Cardiac muscle cell (in vitro differentiated cells and primary cell): ENCODE measurements around the gene RCAN1. TPM values are rescaled to one million over a fixed set of nuclear protein-coding genes. Genes with fewer than 3 reads are reported as not detected.
"Not testable (repeated sequence)": the region's sequence is repeated elsewhere in the genome, so short reads cannot be mapped to it uniquely, and the experiment has no call there.

ENCODE experiments used
- DNase-seq, 2 donors: peaks; one replicate each; pipeline versions ENCODE4 v3.0.0 to v3.0.0-alpha.2; 2010 to 2017; ENCODE audit warnings: low read depth in 1 of 2, low spot score in 1 of 2
- H3K27ac ChIP-seq: fragments of 200-600 bp; sonication (generic); 2 replicates; pipeline ENCODE4 v1.5.1; 2016
- H3K27me3 ChIP-seq: fragments of 200-600 bp; sonication (generic); 2 replicates; pipeline ENCODE4 v1.6.0; 2016; ENCODE audit warnings: control low read depth
- H3K36me3 ChIP-seq: fragments of 200-600 bp; sonication (generic); 2 replicates; pipeline ENCODE4 v1.5.1; 2016; ENCODE audit warnings: control low read depth
- H3K4me1 ChIP-seq: fragments of 200-600 bp; sonication (generic); 2 replicates; pipeline ENCODE4 v1.8.1; 2017; ENCODE audit warnings: low read depth, mild to moderate bottlenecking, mixed run types
- H3K4me3 ChIP-seq: fragments of 200-600 bp; sonication (generic); 2 replicates; pipeline ENCODE4 v1.5.1; 2016; ENCODE audit warnings: mild to moderate bottlenecking
- H3K9me3 ChIP-seq: fragments of 200-600 bp; sonication (generic); 2 replicates; pipeline ENCODE4 v1.5.1; 2017; ENCODE audit warnings: low read depth, mild to moderate bottlenecking, control low read depth
- polyA plus RNA-seq: library from polyadenylated mRNA; unstranded; fragments of >200 nt; fragmentation: Nextera tagmentation; extraction: Ambion mirVana; gene quantifications from 2 replicates; pipeline ENCODE4 v1.2.1, GENCODE V29; 2016
- total RNA-seq: library from RNA; depleted of rRNA; stranded (reverse); fragments of >200 nt; gene quantifications from 2 replicates; pipeline ENCODE4 v1.2.3, GENCODE V29; 2016
- TF ChIP-seq, protein P1 (sequence below): IDR thresholded peaks from 2 replicates; pipeline ENCODE4 v1.5.1; 2012; ENCODE audit warnings: low read depth, mild to moderate bottlenecking, low read length

The RCAN1 gene
- total and polyA plus RNA-seq, 2 experiments from 2014 or later, result 47.4 to 96.2 TPM

DNA sequence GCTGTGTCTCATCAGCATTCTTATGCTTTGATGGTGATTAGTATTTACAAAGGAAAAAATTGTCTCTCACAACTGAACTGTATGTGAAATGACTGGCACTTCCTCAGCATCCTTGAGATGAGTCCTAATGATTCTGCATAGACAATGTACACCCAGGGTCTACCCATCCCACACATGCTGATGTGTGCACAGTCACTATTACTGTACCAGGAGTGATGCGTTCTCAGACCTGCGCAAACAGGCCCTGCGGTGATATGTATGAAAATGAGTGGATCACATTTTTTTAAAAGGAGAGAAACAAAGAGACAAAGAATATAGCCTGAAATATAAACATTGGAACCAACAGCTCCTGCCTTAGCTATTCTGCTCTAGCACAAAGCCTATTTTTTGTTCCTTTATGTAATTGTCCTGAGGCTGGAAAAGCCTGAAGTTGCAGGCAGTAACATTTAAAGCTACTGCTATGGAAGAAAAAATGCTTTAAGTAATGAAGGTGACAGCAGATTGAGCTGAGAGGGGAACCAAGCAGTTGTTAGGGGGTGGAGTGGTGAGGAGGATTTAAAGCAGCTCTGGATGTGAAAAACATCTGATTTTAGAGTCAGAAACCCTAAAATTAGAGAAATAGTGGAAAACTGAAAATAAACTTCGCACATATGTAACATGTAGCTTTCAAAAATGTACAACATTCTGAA, 5.5 kb downstream of the RCAN1 start:
- H3K27me3 ChIP-seq, result no peaks in the 10 kb centered on the region
- peaks cover 20% of the 10 kb centered on the region for H3K4me1 ChIP-seq
- no peak overlapping the region for H3K4me3 ChIP-seq
- H3K36me3 ChIP-seq, result no peaks in the 10 kb centered on the region
- TF ChIP-seq, protein P1, sequence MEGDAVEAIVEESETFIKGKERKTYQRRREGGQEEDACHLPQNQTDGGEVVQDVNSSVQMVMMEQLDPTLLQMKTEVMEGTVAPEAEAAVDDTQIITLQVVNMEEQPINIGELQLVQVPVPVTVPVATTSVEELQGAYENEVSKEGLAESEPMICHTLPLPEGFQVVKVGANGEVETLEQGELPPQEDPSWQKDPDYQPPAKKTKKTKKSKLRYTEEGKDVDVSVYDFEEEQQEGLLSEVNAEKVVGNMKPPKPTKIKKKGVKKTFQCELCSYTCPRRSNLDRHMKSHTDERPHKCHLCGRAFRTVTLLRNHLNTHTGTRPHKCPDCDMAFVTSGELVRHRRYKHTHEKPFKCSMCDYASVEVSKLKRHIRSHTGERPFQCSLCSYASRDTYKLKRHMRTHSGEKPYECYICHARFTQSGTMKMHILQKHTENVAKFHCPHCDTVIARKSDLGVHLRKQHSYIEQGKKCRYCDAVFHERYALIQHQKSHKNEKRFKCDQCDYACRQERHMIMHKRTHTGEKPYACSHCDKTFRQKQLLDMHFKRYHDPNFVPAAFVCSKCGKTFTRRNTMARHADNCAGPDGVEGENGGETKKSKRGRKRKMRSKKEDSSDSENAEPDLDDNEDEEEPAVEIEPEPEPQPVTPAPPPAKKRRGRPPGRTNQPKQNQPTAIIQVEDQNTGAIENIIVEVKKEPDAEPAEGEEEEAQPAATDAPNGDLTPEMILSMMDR, result no peak
- no peaks in the 10 kb centered on the region for H3K9me3 ChIP-seq
- DNase-seq, result no peak
- peak overlapping the region; percentile 15 for H3K27ac ChIP-seq

DNA sequence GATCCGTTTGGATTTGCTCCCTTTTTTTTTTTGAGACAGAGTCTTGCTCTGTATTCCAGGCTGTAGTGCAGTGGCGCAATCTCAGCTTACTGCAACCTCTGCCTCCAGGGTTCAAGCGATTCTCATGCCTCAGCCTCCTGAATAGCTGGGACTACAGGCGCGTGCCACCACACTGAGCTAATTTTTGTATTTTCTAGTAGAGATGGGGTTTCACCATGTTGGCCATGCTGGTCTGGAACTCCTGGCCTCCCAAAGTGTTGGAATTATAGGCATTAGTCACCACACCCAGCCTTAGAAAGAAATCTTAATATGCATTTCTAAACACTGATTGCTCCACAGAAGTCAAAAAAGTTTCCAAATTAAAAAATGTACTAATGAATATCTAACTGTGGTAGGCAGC, 7.5 kb downstream of the RCAN1 start:
- DNase-seq, H3K9me3 ChIP-seq, H3K36me3 ChIP-seq, H3K4me3 ChIP-seq, H3K27ac ChIP-seq, H3K27me3 ChIP-seq: not testable (repeated sequence)
- peaks cover 30% of the 10 kb centered on the region for H3K4me1 ChIP-seq

DNA sequence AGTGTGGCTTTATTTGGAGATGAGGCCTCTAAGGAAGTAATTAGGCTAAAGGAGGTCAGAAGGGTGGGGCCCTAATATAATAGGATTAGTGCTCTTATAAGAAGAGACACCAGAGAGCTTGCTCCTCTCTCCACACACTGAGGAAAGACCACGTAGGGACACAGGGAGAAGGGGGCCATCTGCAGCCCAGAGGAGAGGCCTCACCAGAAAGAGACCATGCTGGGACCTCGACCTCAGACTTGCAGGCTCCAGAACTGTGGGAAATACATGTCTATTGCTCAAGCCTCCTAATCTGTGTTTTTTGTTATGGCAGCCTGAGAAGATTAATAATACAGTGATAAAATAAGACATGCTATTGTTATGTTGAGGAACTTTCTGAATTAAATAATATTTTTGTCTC, 8.3 kb downstream of the RCAN1 start:
- H3K27me3 ChIP-seq, result no peaks in the 10 kb centered on the region
- H3K36me3 ChIP-seq, result no peaks in the 10 kb centered on the region
- no peaks in the 10 kb centered on the region for H3K9me3 ChIP-seq
- no peak overlapping the region for H3K27ac ChIP-seq
- no peak for DNase-seq
- peaks cover 30% of the 10 kb centered on the region for H3K4me1 ChIP-seq
- TF ChIP-seq, protein P1, result no peak
- H3K4me3 ChIP-seq, result no peak overlapping the region

DNA sequence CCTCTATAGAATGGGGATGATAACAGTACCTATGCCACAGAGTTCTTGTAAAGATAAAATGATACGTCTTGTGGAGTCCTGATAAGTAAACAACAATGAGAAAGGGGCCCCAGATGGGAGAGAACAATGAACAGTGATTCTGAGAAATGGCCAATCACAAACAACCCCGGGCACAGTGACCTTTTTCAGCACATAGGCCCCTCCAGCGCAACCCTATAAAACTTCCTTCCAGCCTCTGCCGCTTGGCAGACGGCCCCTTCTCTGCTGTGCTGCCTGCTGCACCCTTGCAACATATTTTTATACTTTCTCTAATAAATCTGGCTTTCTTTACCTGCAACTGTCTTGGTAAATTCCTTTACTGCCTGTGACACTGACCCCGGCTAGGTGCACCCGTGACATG, 8.9 kb downstream of the RCAN1 start:
- Histone ChIP-seq H3K4me3 (no peak overlapping the region), H3K27ac (no peak overlapping the region), H3K9me3 (no peaks in the 10 kb centered on the region), H3K4me1 (peaks cover 30% of the 10 kb centered on the region), H3K36me3 (no peaks in the 10 kb centered on the region), H3K27me3 (no peaks in the 10 kb centered on the region)
- TF ChIP-seq, protein P1, result no peak
- no peak for DNase-seq

DNA sequence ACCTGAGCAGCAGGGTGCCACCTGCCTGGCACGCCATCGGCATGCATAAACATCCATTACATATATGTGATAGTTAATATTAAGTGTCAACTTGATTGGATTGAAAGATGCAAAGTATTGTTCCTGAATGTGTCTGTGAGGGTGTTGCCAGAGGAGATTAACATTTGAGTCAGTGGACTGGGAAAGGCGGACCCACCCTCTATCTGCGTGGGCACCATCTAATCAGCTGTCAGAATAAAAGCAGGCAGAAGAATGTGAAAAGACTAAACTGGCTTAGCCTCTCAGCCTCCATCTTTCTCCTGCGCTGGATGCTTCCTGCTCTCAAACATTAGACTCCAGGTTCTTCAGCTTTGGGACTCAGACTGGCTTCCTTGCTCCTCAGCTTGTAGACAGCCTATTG, 10.0 kb downstream of the RCAN1 start:
- not testable (repeated sequence) for H3K9me3 ChIP-seq, H3K4me3 ChIP-seq, H3K36me3 ChIP-seq, H3K27me3 ChIP-seq, H3K27ac ChIP-seq, DNase-seq
- H3K4me1 ChIP-seq, result peaks cover 26% of the 10 kb centered on the region

DNA sequence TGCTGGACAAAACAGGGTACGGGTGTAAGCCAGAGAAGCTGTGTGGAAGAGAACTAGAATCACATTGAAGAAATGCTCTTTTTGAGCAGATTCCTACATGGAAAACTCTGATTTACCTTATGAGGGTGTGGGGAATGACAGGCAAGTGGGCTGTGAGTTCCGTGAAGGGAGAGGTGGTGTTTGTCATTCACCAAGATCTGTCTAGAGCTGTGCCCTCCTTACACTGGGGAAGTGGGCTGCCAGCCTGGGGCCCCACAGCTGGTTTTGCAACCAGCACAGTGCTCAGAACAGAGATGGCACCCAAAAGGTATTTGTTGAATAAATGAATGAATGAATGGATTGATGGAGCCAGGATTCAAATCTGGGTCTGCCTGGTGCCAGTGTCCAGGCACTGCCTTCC, 10.4 kb downstream of the RCAN1 start:
- TF ChIP-seq, protein P1, result no peak
- Histone ChIP-seq H3K27me3 (no peaks in the 10 kb centered on the region), H3K36me3 (no peaks in the 10 kb centered on the region), H3K4me1 (peaks cover 22% of the 10 kb centered on the region), H3K4me3 (no peak overlapping the region), H3K9me3 (no peaks in the 10 kb centered on the region), H3K27ac (peak overlapping the region; percentile 76)
- DNase-seq, result no peak

DNA sequence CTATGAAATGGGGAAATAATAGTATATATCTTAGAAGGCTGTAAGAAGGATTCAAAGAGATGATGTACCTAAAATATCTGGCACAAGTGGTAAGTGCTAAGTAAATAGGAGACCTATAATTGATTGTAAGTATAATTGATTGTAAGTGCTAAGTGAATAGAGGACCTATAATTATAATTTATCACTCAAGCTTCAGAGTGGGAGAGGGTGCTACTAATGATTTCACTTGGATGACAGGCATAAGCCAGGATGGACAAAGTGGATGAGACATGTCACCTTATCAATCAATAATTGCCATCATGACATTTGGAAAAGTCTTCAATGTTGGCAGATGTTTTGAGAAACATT, 11.2 kb downstream of the RCAN1 start:
- TF ChIP-seq, protein P1, result no peak
- DNase-seq, result no peak
- H3K36me3 ChIP-seq, result no peaks in the 10 kb centered on the region
- no peaks in the 10 kb centered on the region for H3K27me3 ChIP-seq
- no peaks in the 10 kb centered on the region for H3K9me3 ChIP-seq
- H3K27ac ChIP-seq, result peak overlapping the region; percentile 76
- H3K4me1 ChIP-seq, result peaks cover 19% of the 10 kb centered on the region
- no peak overlapping the region for H3K4me3 ChIP-seq
